ENCODE data around the gene MIEN1. TPM values are rescaled to one million over a fixed set of nuclear protein-coding genes. Genes with fewer than 3 reads are reported as not detected.
"Not testable (repeated sequence)": the region's sequence is repeated elsewhere in the genome, so short reads cannot be mapped to it uniquely, and the experiment has no call there.

MIEN1 gene
- 10 to 100 TPM; 48.7 to 55.3 TPM for total RNA-seq
- long read RNA-seq, partial matches to known transcripts = 0 of 2 reads
- long read RNA-seq, other reads (novel, unspliced or antisense) = 1 of 2 reads

DNA sequence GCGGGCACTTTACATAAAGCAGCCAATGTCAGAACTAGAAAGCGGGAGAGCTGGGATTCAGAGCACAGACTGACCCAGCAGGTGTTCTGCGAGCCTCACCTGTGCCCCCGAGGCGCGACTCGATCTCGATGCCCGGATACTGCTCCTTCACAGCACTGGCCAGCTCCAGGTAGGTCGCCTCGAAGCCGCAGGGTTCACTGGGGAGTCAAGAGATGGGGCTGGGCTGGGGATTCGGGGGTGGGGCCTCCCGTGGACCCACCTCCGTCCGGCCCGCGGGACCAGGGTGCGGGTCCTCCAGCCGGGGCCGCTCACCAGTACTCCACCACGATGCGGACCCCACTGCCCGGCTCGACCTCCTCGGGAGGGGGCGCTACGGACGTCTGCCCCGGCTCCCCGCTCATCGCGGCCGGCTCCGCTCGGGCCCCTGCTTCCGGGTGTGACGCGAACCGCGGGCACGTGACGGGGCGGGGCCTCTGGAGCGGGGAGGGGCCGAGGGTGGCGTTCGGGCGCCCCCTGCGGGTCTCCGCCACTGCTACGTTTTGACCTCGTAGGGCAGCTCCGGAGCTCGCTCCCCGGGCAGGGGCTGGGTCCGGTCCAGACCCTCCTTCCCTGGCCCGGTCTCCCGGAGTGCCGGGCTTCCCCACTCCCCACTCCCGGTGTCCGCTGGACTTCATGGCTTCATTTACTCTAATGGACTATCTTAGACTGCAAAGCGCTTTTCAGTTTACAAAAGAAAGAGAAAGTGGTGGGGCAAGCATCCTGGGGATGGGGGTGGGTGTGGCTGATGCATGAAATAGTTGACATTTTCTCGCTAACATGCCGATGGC lies at the start of gene MIEN1:
Gene MIEN1, minus strand, starts transcription at position 438 of the 827 bp plus-strand sequence. Its CDS starts 37 bp downstream, at position 401.
- intact Hi-C loops (cut with DNase I) = loop anchor here in 1 of 2 donors (5.0 kb wide), 1 partner anchor 108 kb away; no protein-coding TSS in a partner anchor
- peak; percentile 93 for DNase-seq
- ATAC-seq = peak; percentile 97

DNA sequence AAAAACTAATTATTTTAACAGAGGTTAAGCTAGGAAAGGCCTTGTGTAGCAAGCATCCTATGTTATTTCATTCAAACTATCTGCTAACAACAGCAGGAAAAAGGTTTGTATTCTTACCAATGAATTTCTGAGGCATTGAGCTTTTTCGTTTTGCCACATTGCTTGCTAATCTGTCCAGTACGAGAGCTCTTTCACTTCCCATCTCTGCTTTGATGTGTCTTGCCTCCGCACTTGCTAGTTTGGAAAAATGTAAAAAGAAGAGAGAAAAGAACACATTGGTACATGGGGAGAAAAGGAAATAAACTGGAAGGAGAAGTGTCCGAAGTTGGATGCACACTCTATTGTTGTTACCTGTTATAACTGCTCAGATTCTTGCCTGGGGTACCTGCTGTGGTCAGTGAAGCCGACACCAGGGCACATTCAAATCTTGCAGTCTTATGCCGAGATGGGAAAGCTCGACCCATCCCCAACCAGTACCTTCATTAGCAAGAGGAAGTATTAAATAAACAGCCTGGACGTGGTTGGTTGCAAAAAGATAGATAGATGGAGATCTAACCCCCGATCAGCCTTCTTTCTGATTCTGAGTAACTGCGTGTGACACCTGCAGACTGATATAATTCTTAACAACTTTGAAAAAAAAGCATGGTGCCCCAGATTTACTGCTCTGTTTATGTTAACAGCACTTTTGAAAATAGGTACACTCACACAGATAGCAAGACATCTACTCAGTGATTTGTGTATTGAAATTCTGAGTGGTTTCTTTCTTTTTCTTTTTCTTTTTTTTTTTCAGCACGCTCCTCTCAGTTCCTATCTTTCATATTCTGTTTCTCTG lies 47.4 kb upstream of the MIEN1 start:
- DNase-seq (no peak), ATAC-seq (no peak)
- intact Hi-C loops (cut with DNase I) = no loop called here

GRCh38 chr17:39776252-39776651 lies 45.9 kb upstream of the MIEN1 start:
- no peak for DNase-seq
- intact Hi-C loops (cut with DNase I) = no loop called here
- ATAC-seq = no peak

GRCh38 chr17:39775031-39775430 lies 44.7 kb upstream of the MIEN1 start:
- no peak for ATAC-seq
- intact Hi-C loops (cut with DNase I) = no loop called here
- DNase-seq = no peak

DNA sequence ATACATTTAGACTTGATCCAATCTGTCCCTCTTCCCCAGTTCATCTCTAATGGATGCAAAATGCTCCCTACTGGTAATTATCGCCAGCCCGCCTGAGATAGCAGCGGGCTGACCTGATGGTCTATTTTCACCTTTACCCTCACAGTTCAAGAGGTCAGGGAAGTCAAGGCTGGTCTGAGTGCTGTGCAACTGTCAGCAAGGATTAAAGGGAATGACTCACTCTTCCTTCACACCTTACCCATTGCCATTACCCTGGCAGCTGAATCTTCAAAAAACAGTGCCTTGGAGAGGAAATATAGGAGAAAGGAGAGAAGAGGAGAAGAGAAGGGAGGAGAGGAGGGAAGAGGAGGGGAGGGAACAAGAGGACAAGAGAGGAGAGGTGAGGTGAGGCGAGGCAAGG lies 43.7 kb upstream of the MIEN1 start:
- DNase-seq (no peak), ATAC-seq (no peak)
- intact Hi-C loops (cut with DNase I) = no loop called here

DNA sequence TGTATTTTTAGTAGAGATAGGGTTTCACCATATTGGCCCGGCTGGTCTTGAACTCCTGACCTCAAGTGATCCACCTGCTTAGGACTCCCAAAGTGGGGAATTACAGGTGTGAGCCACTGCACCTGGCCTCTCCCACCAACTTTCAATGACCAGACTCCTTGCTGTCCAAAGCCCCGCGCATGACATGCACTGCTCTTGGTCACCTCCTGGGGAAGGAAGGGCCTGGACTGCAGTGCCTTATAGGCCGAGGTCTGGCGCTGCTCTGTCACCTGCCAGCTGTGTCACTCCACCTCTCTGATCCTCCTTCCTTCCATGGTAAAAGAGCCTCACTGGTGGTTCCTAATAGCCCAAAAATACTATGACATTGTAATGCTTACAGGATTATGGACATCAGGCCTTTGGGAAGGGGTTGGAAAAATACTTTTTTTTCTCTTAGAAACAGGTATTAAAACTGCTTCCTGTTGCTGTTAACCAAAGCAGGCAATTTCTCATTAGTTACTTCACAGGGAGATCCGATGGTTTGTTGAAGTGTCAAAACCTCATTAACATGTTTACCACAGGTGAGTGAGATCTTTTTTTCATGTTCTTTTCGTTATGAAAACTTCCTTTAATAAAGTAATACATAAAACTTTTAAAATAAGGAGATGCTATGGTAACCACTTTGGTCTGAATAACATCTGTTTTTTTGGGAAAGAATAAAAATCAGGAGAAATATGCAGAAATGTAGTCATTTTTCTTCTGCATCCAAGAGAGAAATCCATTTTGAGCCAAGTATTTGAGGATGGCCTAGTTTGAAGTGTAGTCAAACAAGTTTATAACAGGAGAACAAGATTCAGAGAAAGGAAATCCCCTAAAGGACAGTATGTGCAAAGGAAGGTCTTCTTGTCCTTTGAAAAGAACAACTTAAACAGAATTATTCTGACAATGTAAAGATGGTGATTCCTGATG lies 42.9 kb upstream of the MIEN1 start:
- ATAC-seq (no peak), DNase-seq (no peak)
- intact Hi-C loops (cut with DNase I) = no loop called here

DNA sequence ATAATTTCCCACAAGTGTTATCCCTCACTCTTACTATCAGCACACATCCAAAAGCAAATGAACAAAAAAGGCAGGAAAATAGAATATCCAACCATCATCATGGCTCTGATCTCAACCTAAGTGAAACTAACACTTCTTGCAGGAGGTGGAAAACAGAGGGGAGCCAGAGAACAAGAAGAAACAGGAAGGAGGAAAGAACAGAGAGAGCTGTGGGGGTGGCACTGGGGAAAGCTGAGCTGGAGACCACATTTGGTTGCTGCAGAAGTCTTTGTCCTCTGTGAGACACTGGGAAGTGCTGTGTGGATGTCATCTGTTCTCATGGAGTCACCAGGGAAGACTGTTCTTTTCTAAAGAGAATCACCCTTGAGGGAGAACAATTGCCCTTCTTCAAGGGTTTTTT lies 42.1 kb upstream of the MIEN1 start:
- ATAC-seq (no peak), DNase-seq (no peak)
- intact Hi-C loops (cut with DNase I) = no loop called here

- DNase-seq (no peak), ATAC-seq (peak in 1 of 2 donors; percentile 41)
- intact Hi-C loops (cut with DNase I) = no loop called here
These were observed 39.7 kb upstream of the MIEN1 start for GRCh38 chr17:39769974-39770587.

DNA sequence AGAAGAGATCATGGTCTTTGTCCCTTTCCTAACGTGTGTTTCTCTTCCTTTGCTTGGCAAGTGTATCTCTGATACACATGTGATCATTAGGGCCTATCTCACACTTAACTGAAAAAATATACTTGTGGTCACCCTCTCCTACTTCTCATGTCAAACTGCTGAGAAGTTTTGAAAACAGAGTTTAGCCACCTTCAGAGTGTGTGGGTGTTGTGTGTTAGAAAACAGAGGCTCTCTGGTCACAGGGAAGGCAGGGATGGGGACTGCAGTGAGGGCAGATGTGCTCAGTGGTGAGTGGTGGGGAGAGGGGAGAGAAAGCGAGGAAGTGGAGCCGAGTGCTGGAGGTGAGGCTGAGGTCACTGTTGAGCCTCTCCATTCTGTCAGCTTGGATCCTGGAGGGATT lies 36.8 kb upstream of the MIEN1 start:
- DNase-seq (no peak), ATAC-seq (no peak)
- intact Hi-C loops (cut with DNase I) = no loop called here

GRCh38 chr17:39765766-39766165 lies 35.4 kb upstream of the MIEN1 start:
- intact Hi-C loops (cut with DNase I) = no loop called here
- no peak for ATAC-seq

GRCh38 chr17:39765175-39765574 lies 34.8 kb upstream of the MIEN1 start:
- intact Hi-C loops (cut with DNase I) = no loop called here
- ATAC-seq (no peak), DNase-seq (no peak)

More at GRCh38 chr17:39765766-39766165, 35.4 kb upstream of the MIEN1 start:
- no peak for DNase-seq

GRCh38 chr17:39764171-39764570 lies 33.8 kb upstream of the MIEN1 start:
- DNase-seq; intact Hi-C loops (cut with DNase I); ATAC-seq: not testable (repeated sequence)

DNA sequence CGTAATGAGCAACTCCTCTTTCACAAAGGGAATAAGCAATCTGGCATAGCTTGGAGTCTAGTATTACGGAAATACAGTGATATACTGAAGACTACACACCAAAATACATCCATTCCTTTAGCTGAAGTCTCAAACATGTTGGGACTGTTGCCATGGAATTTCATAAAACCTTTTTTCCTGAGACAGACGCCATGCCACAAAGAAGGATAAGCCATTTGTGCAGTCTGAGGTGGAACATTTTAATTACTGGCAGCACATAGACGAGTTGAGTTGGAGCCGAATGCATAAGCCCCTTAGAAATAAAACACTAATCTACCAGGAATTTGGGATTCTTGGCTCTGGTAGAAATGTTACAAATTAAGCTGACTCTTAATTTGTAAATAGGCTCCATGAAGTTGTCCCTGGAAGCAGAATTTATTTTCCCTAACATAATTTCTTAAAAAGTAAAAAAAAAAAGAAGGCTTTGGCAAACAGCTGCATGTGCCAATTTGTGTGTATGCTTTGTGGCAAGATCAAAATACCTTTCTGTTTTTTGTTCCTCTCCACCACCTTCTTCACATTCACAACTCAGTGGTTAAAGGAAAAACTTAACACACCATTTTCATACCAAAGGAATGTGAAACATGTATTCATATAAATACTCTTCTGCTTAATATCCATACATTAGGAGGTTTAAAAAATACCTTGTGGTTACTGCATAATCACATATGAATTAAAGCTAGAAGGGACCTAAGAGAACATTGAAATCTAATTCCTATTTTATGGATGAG lies 32.9 kb upstream of the MIEN1 start:
- intact Hi-C loops (cut with DNase I) = no loop called here
- no peak for ATAC-seq
- no peak for DNase-seq

DNA sequence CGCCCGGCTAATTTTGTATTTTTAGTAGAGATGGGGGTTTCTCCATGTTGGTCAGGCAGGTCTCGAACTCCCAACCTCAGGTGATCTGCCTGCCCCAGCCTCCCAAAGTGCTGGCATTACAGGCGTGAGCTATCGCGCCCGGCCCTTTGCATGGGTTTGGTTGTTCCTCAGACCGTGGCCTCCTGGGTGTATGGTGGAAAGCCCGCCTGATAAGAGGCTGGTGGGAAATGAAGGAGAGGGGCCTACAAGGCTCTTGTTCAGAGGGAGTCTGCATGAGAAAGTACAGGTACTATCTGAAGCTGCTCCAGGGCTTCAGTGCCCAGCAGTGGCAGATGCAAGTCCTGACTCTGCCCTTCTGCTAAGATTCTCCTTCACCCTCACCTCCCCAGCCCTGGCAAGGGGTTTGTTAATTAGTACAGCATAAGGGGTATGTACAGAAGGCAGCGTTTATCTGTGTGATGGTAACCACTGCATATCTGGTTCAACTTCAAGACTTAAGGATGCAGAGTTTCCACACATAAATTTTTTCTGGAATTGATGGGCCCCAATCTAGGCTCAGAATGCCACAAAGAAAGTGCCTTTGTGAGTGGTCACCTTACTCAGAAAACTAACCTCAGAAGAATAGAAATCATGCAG lies 31.6 kb upstream of the MIEN1 start:
- no peak for ATAC-seq
- DNase-seq = no peak
- intact Hi-C loops (cut with DNase I) = no loop called here

GRCh38 chr17:39759204-39759603 lies 28.9 kb upstream of the MIEN1 start:
- intact Hi-C loops (cut with DNase I) = no loop called here
- no peak for DNase-seq
- ATAC-seq = no peak

- ATAC-seq (no peak), DNase-seq (no peak)
- intact Hi-C loops (cut with DNase I) = no loop called here
These were observed 27.9 kb upstream of the MIEN1 start for GRCh38 chr17:39757931-39758873.
